Nephron (organoid): ENCODE measurements around the gene RXRA.

Experiments used
- H3K27ac Mint-ChIP-seq, 3 experiments: 2 replicates each; pipeline ENCODE4 v1.8.0; 2020; ENCODE audit warnings: mixed read lengths in 3 of 3, mild to moderate bottlenecking in 2 of 3, moderate library complexity in 1 of 3
- H3K27me3 Mint-ChIP-seq: 2 replicates; pipeline ENCODE4 v1.8.0; 2021; ENCODE audit warnings: low read depth, mild to moderate bottlenecking, moderate library complexity, mixed read lengths
- H3K36me3 Mint-ChIP-seq: 2 replicates; pipeline ENCODE4 v1.8.0; 2020; ENCODE audit warnings: low read depth, mixed read lengths
- H3K4me1 Mint-ChIP-seq: 2 replicates; pipeline ENCODE4 v1.8.0; 2020; ENCODE audit warnings: mixed read lengths
- H3K4me3 Mint-ChIP-seq, 3 experiments: 2 replicates each; pipeline ENCODE4 v1.8.0; 2020; ENCODE audit warnings: mild to moderate bottlenecking in 3 of 3, mixed read lengths in 3 of 3, moderate library complexity in 2 of 3
- H3K9me3 Mint-ChIP-seq: 2 replicates; pipeline ENCODE4 v1.8.0; 2020; ENCODE audit warnings: mixed read lengths
- TF ChIP-seq, protein P1 (sequence below), 3 experiments: fragments of 200-600 bp; sonication (generic); IDR thresholded peaks; one replicate each; pipeline ENCODE4 v1.5.0; 2021; ENCODE audit warnings: antibody characterized with exemption in 3 of 3; ENCODE audit not compliant: unreplicated experiment in 3 of 3

The RXRA gene

DNA sequence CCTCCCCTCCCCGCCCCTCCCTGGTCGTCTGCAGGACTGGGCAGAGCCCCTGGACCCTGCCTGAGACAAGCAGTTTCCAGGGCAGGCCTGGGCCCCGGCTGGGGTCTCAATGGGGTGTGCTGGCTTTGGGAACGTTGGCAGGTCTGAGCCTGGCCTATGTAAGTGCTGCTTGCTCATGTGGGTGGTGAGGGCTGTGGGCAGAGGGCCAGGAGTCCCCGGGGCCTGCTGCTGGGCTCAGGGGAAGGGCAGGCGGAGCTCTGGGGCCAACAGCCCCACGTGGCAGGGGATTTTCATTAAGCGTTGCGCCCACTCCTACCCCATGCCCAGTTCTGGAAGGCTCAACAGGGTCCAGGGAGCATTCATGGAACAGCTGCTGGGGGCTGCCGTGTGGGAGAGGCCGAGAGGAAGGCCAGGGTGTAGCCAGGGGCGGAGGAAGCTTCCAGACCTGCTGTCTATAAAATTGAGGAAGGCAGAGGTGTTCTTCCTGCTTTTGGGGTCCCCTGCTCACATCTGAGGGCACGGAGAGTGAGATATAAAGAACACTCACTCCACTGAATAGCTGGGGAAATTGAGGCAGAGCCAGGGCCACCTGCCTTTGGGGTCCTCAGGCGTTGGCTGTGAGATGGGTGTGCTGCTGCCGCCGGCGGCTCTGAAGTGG lies 32.5 kb downstream of the RXRA start:
- Mint-ChIP-seq H3K36me3 (no peaks in the 10 kb centered on the region), H3K9me3 (no peaks in the 10 kb centered on the region)

DNA sequence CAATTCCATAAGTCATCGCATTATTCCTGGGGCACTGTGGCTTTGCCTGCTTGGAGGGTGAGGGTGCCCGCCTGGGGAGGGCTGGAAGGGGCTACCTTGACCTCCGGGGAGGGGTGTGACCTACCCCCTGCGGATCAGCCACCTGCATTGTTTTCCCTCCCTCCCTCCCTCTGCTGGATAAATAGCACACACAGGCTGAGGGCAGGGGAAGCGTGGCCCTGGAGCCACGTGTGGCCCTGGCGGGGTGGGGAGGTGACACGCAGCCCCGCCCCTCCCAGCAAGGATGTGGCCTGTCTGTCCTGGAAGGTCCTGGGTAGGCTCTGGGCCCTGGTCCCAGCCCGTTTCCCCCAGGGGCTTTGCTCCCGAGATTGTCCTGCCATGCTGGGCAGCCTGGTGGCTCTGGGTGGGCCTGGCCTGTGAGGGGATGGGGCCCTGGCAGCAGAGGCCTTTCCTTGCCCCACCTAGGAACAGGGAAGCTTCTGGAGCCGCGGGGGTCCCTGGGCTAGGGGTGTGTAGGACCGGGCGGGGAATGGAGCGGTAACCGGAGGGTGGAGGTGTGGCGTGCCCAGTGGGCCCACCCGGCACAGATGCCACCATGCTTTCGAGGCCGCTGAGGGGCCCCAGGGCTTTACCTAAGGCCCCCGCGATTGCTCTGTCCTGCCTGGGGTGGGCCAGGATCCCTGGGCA lies 33.4 kb downstream of the RXRA start:
- no peaks in the 10 kb centered on the region for H3K27me3 Mint-ChIP-seq
- no peaks in the 10 kb centered on the region for H3K9me3 Mint-ChIP-seq
- TF ChIP-seq, protein P1, sequence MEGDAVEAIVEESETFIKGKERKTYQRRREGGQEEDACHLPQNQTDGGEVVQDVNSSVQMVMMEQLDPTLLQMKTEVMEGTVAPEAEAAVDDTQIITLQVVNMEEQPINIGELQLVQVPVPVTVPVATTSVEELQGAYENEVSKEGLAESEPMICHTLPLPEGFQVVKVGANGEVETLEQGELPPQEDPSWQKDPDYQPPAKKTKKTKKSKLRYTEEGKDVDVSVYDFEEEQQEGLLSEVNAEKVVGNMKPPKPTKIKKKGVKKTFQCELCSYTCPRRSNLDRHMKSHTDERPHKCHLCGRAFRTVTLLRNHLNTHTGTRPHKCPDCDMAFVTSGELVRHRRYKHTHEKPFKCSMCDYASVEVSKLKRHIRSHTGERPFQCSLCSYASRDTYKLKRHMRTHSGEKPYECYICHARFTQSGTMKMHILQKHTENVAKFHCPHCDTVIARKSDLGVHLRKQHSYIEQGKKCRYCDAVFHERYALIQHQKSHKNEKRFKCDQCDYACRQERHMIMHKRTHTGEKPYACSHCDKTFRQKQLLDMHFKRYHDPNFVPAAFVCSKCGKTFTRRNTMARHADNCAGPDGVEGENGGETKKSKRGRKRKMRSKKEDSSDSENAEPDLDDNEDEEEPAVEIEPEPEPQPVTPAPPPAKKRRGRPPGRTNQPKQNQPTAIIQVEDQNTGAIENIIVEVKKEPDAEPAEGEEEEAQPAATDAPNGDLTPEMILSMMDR (IDR thresholded peaks at IDR 0.05; ENCODE audit: unreplicated experiment in 3 of 3) = no peak
- no peaks in the 10 kb centered on the region for H3K36me3 Mint-ChIP-seq
- H3K4me1 Mint-ChIP-seq = peaks cover 11% of the 10 kb centered on the region
- H3K27ac Mint-ChIP-seq = no peak overlapping the region
- H3K4me3 Mint-ChIP-seq = no peak overlapping the region

More for the DNA sequence above, 32.5 kb downstream of the RXRA start:
- H3K27ac Mint-ChIP-seq = peak overlapping the region in 1 of 3 experiments; percentile 41
- H3K4me1 Mint-ChIP-seq = peaks cover 11% of the 10 kb centered on the region
- peak overlapping the region in 1 of 3 experiments; percentile 25 for H3K4me3 Mint-ChIP-seq
- TF ChIP-seq, protein P1 (IDR thresholded peaks at IDR 0.05; ENCODE audit: unreplicated experiment in 3 of 3) = no peak
- no peaks in the 10 kb centered on the region for H3K27me3 Mint-ChIP-seq

DNA sequence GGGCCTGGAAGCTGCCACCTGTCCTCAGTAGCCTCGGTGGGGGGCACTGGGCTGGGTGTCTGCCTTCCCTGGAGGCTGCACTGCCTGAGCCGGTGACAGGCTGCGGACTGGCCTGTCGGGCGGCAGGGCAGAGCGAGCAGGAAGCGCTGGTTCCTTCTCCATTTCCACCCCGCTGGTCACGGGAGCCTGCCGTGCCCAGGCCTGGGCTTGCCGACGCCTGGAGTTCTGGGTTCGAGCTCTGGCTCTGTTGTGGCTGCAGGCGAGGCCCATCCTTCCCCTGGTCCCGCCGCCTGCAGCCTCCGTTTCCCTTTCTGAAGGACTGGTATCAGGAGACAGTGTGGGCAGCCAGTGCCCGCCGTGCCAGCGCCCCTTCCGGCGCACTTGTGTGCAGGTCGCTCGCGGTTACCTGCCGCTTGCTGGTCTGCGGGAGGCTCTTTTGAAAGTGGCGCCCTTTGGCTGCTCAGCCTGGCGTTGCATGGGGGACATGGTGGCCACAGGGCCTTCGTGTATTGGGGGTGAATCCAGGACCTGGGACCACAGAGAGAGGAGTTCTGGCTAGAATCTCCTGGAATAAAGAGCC lies 34.0 kb downstream of the RXRA start:
- Mint-ChIP-seq H3K27ac (no peak overlapping the region), H3K4me3 (no peak overlapping the region), H3K27me3 (no peaks in the 10 kb centered on the region), H3K9me3 (no peaks in the 10 kb centered on the region), H3K36me3 (no peaks in the 10 kb centered on the region), H3K4me1 (peaks cover 12% of the 10 kb centered on the region)
- TF ChIP-seq, protein P1 (IDR thresholded peaks at IDR 0.05; ENCODE audit: unreplicated experiment in 3 of 3) = no peak

DNA sequence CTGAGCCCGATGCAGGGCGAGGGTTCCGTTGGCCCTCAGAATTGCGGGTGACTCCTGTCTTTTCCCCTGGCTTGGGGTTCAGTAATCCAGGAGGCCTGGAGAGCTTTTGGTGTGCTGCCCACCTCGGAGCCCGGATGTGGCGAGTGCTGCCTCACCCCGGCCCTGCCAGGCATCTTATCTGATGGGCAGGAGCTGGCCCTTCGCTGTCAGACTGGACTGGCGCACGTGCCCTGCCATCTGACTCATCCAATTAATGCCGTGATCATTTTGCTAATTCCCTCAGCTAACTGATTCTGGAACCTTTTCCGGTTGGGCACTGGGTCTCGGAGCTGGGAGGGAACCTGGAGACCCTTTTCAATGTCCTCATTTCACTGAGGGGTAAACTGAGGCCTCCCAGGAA lies 34.6 kb downstream of the RXRA start:
- Mint-ChIP-seq H3K27ac (no peak overlapping the region), H3K27me3 (no peaks in the 10 kb centered on the region), H3K4me1 (peaks cover 17% of the 10 kb centered on the region), H3K4me3 (no peak overlapping the region), H3K36me3 (no peaks in the 10 kb centered on the region), H3K9me3 (no peaks in the 10 kb centered on the region)
- TF ChIP-seq, protein P1 (IDR thresholded peaks at IDR 0.05; ENCODE audit: unreplicated experiment in 3 of 3) = no peak

DNA sequence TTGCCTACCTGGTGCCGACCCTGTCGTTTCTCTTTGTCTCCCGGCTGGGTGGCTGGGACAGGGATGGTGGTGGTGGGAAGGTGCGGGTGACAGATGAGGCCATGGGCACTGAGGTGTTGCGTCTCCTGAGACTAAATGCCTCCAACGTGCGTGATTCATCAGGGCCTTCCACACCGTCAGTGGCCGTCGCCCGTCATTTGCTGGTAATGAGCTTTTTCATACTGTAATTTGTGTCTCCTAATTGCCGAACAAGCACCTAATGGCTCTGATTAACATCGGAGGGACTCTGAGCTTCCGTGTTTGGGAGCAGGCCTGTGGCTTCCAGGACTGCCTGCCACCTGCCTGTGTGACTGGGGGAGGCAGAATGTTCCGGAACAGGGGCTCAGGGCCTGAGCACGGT lies 35.2 kb downstream of the RXRA start:
- H3K27ac Mint-ChIP-seq = no peak overlapping the region
- peaks cover 18% of the 10 kb centered on the region for H3K4me1 Mint-ChIP-seq
- no peaks in the 10 kb centered on the region for H3K9me3 Mint-ChIP-seq
- no peak overlapping the region for H3K4me3 Mint-ChIP-seq
- no peaks in the 10 kb centered on the region for H3K27me3 Mint-ChIP-seq
- TF ChIP-seq, protein P1 (IDR thresholded peaks at IDR 0.05; ENCODE audit: unreplicated experiment in 3 of 3) = no peak
- H3K36me3 Mint-ChIP-seq = no peaks in the 10 kb centered on the region
